ENCODE measurements around the gene TUBA3E. TPM values are rescaled to one million over a fixed set of nuclear protein-coding genes. Genes with fewer than 3 reads are reported as not detected.
"Not testable (repeated sequence)": the region's sequence is repeated elsewhere in the genome, so short reads cannot be mapped to it uniquely, and the experiment has no call there.

Gene TUBA3E
- not detected for total RNA-seq

DNA sequence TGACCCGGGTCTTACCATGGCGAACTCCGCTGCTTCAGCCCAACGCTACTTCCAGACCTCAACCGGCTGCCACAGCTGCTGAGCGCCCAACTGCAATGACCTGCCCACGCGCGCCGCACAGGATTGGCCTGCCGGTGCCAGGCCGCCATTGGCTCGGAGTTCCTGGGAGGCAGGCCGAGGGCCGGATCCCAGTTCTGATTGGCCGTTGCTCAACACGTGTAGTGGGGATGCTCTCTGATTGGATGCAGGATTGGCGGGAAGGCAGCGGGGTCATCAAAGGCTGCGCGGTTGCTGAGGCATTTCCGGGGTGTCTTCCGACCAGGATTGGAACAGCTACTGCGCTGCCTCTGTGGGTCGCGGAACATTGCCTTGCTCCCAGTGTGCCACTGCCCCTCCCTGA lies at the start of gene TUBA3E:
TSS of gene TUBA3E (minus strand) at position 97 of the 400 bp plus-strand sequence. CDS start at position 18, 79 bp downstream.
- DNase-seq (no peak), ATAC-seq (no peak)
- no peaks in the 10 kb centered on the region for H3K27me3 Mint-ChIP-seq
- no peak within 1 kb of the TSS for H3K4me3 Mint-ChIP-seq
- ChIA-PET CTCF (no interaction called here), POLR2A (no interaction called here)
- H3K4me1 Mint-ChIP-seq = no peaks in the 10 kb centered on the region
- no peaks in the 10 kb centered on the region for H3K9me3 Mint-ChIP-seq (ENCODE audit: low read depth)
- H3K27ac Mint-ChIP-seq = no peak within 1 kb of the TSS
- H3K36me3 Mint-ChIP-seq (ENCODE audit: low read depth) = no peaks in the 10 kb centered on the region
- intact Hi-C loops (cut with DNase I, micrococcal nuclease) = no loop called here

DNA sequence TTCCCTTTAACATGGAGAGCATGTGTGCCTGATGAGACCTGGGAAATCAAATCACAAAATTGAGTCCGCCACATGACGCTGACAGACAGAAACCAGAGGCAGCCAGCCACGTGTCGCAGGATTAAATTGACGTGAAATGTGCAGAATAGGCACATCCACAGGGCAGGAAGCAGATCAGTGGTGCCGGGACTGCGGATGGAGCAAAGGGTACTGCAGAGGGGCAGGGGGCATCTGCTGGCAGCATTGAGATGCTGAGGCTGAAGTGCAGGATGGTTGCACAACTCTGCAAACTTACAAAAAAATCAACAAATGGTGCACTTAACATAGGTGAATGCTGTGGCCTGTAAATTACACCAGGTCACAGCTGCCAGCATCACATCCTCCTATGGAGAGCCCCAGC lies 48.2 kb upstream of the TUBA3E start:
- Mint-ChIP-seq H3K27me3 (peaks cover 19% of the 10 kb centered on the region), H3K4me3 (no peak overlapping the region), H3K36me3 (ENCODE audit: low read depth) (no peaks in the 10 kb centered on the region), H3K4me1 (no peaks in the 10 kb centered on the region), H3K27ac (no peak overlapping the region), H3K9me3 (ENCODE audit: low read depth) (no peaks in the 10 kb centered on the region)
- ChIA-PET CTCF (no interaction called here), POLR2A (no interaction called here)
- ATAC-seq = no peak
- DNase-seq = no peak
- intact Hi-C loops (cut with DNase I, micrococcal nuclease) = no loop called here

DNA sequence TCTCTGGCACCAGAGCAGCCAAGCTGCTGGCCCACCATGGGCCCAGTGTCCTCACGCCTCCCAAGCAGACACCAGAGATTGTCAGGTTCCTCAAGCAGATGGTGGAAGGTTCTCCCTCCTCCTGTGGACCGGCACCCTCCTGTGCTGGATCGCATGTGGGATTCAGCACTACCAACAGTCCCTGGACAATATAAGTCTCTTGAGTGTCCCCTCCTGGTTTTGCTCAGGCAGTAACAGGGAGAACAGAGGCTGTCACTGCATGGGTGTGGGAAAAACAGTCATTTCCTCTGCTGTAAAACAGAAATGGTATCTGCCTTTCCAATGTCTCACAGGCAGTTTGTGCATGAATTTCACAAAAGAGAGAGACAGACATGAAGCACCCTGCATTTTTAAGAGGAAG lies 47.7 kb upstream of the TUBA3E start:
- peaks cover 19% of the 10 kb centered on the region for H3K27me3 Mint-ChIP-seq
- ChIA-PET CTCF (no interaction called here), POLR2A (no interaction called here)
- H3K4me3 Mint-ChIP-seq = no peak overlapping the region
- H3K27ac Mint-ChIP-seq = no peak overlapping the region
- intact Hi-C loops (cut with DNase I, micrococcal nuclease) = no loop called here
- DNase-seq (no peak), ATAC-seq (no peak)
- no peaks in the 10 kb centered on the region for H3K4me1 Mint-ChIP-seq
- H3K9me3 Mint-ChIP-seq (ENCODE audit: low read depth) = no peaks in the 10 kb centered on the region
- H3K36me3 Mint-ChIP-seq (ENCODE audit: low read depth) = no peaks in the 10 kb centered on the region

DNA sequence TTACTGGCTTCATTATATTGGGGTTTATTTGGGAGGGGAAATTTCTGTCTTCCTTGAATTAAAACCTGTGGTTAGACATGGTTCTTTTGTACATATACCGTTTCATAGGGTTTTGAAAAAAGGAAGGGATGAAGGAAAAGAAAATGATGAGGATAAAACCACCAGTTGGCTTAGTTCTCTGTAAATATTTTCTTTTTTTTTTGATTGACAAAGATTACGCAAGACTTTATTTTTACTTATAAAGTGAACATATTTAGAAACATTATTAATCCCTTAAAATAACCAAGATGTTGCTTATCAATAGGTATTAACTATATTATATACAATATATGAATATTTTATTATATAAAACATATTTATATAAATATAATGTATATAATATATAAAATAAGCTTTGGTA lies 45.1 kb upstream of the TUBA3E start:
- H3K4me3 Mint-ChIP-seq = no peak overlapping the region

DNA sequence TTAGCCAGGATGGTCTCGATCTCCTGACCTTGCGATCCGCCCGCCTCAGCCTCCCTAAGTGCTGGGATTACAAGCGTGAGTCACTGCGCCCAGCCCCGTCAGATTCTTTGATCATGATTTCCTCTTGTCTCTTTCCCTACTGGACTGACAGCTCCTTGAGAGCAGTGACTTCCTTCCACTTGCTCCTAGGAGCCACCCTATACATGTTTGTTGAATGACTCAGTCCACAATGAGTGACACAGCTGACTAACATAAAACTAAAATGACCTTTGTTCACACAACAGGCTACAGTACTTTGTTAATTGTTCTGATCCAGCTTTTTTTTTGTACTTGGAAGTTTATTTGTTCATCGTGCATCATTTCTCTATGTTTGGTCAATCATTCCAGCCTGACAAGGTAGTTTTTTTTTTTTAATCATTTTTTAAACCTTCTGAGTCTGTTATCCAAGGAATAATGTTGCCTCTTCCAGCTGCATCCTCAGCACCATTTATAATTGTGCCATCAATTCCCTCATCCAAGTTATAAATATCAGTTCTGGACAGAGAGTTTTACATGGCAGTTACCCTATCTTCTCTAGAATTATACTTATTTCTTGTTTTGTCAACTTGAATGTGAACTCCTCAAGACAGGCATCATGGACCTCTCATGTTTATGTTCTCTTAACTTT lies 42.9 kb upstream of the TUBA3E start:
- ATAC-seq (no peak), DNase-seq (no peak)
- peaks cover 6% of the 10 kb centered on the region for H3K27me3 Mint-ChIP-seq
- intact Hi-C loops (cut with DNase I, micrococcal nuclease) = no loop called here
- POLR2A ChIA-PET = no interaction called here
- no peaks in the 10 kb centered on the region for H3K4me1 Mint-ChIP-seq
- no peak overlapping the region for H3K27ac Mint-ChIP-seq
- no peak overlapping the region for H3K4me3 Mint-ChIP-seq
- H3K36me3 Mint-ChIP-seq (ENCODE audit: low read depth) = no peaks in the 10 kb centered on the region
- no peaks in the 10 kb centered on the region for H3K9me3 Mint-ChIP-seq (ENCODE audit: low read depth)
- CTCF ChIA-PET = interaction anchor here (0.6 kb wide), 1 partner anchor 863 kb away, joined by 3 read pairs; no protein-coding TSS in a partner anchor

More for the DNA sequence above, 45.1 kb upstream of the TUBA3E start:
- DNase-seq (no peak), ATAC-seq (no peak)
- ChIA-PET POLR2A (no interaction called here), CTCF (no interaction called here)
- H3K27me3 Mint-ChIP-seq = peaks cover 11% of the 10 kb centered on the region
- no peaks in the 10 kb centered on the region for H3K4me1 Mint-ChIP-seq
- no peaks in the 10 kb centered on the region for H3K9me3 Mint-ChIP-seq (ENCODE audit: low read depth)
- H3K36me3 Mint-ChIP-seq (ENCODE audit: low read depth) = no peaks in the 10 kb centered on the region
- H3K27ac Mint-ChIP-seq = no peak overlapping the region
- intact Hi-C loops (cut with DNase I, micrococcal nuclease) = no loop called here

DNA sequence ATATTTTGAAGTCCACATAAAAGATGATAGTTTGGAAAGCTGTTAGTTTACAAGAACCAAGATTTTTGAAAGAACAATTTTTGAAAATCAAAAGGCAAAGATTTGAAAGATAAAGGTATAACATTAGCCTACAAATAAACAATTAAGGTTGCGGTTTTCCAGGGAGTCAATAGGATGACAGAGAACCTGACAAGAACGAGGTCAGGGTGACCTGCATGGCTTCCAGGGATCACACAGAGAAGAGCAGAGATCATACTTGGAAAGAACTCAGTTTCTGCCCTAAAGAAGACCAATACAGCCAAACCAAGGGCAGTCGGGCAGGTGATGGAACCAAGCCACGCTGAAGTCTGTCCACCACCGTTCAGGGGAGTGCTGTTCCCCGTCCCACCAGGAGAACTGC lies 41.3 kb upstream of the TUBA3E start:
- H3K27ac Mint-ChIP-seq; H3K36me3 Mint-ChIP-seq (ENCODE audit: low read depth); H3K4me1 Mint-ChIP-seq; POLR2A ChIA-PET; DNase-seq; intact Hi-C loops (cut with DNase I, micrococcal nuclease); H3K4me3 Mint-ChIP-seq; H3K9me3 Mint-ChIP-seq (ENCODE audit: low read depth); H3K27me3 Mint-ChIP-seq; ATAC-seq: not testable (repeated sequence)
- CTCF ChIA-PET = interaction anchor here (0.6 kb wide), 1 partner anchor 25 kb away, joined by 3 read pairs; no protein-coding TSS in a partner anchor

DNA sequence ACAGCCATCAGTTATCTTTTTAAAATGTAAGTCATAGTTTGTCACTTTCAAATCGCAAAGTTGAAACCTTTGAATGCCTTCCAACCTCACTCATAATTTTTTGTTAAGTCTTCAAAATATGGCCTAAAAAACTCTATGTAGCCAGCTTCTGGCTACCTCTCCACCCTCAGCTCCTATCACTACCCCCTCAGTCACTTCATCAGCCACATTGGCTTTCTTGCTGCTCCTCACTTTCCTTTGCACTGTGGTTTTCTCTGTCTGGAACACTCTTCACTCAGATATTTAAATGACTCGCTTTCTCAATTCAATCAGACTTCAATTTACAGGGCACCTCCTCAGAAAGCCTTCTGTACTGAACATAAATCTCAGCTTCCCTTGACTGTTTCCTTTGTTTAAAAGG lies 34.8 kb upstream of the TUBA3E start:
- intact Hi-C loops (cut with DNase I, micrococcal nuclease); ATAC-seq; CTCF ChIA-PET; H3K9me3 Mint-ChIP-seq (ENCODE audit: low read depth); H3K4me1 Mint-ChIP-seq; H3K27ac Mint-ChIP-seq; H3K36me3 Mint-ChIP-seq (ENCODE audit: low read depth); H3K27me3 Mint-ChIP-seq; POLR2A ChIA-PET; H3K4me3 Mint-ChIP-seq; DNase-seq: not testable (repeated sequence)

DNA sequence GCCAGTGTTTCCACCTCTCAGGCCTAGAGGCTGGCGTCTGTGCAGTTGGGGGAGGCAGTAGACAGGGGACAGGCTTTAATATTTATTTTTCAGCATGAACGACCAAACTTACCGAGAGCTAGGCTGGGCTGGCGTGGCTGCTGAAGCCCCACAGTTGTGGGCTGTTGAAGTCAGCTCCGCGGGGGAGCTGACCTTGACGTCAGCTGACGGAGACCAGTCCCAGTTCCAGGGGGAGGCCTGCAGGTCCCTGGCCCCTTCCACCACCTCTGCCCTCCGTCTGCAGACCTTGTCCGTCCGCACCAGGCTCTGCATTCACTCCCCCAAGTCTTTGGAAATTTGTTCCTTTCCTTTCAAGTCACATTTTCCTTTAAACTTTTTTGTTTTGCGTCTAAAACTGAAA lies 33.4 kb upstream of the TUBA3E start:
- no peak for ATAC-seq
- Mint-ChIP-seq H3K27ac (no peak overlapping the region), H3K4me1 (no peaks in the 10 kb centered on the region), H3K36me3 (ENCODE audit: low read depth) (no peaks in the 10 kb centered on the region), H3K4me3 (no peak overlapping the region), H3K9me3 (ENCODE audit: low read depth) (no peaks in the 10 kb centered on the region), H3K27me3 (peaks cover 5% of the 10 kb centered on the region)
- CTCF ChIA-PET = interaction anchor here (0.6 kb wide), 1 partner anchor 1182 kb away, joined by 3 read pairs; no protein-coding TSS in a partner anchor
- POLR2A ChIA-PET = no interaction called here
- DNase-seq = no peak
- intact Hi-C loops (cut with DNase I, micrococcal nuclease) = no loop called here

DNA sequence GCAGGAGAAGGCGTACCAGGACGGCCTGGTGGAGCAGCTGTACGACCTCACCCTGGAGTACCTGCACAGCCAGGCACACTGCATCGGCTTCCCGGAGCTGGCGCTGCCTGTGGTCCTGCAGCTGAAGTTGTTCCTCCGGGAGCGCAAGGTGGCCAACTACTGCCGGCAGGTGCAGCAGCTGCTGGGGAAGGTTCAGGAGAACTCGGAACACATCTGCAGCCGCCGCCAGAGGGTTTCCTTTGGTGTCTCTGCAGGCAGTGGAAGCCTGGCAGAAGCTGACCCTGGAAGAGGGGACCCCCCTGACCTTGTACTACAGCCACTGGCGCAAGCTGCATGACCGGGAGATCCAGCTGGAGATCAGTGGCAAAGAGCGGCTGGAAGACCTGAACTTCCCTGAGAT lies 32.7 kb upstream of the TUBA3E start:
- POLR2A ChIA-PET; ATAC-seq; DNase-seq; H3K4me1 Mint-ChIP-seq; H3K9me3 Mint-ChIP-seq (ENCODE audit: low read depth); intact Hi-C loops (cut with DNase I, micrococcal nuclease); H3K27ac Mint-ChIP-seq; H3K27me3 Mint-ChIP-seq; H3K4me3 Mint-ChIP-seq; H3K36me3 Mint-ChIP-seq (ENCODE audit: low read depth): not testable (repeated sequence)
- CTCF ChIA-PET = interaction anchor here (0.6 kb wide), 1 partner anchor 1183 kb away, joined by 3 read pairs; no protein-coding TSS in a partner anchor

DNA sequence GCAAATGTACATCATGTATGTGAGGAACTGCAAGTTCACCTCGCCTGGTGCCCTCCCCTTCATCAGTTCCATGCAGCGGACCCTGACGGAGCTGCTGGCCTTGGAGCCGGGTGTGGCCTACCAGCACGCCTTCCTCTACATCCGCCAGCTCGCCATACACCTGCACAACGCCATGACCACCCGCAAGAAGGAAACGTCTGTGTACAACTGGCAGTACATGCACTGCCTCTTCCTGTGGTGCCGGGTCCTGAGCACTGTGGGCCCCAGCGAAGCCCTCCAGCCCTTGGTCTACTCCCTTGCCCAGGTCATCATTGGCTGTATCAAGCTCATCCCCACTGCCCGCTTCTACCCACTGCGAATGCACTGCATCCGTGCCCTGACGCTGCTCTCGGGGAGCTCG lies 32.1 kb upstream of the TUBA3E start:
- POLR2A ChIA-PET; H3K9me3 Mint-ChIP-seq (ENCODE audit: low read depth); CTCF ChIA-PET; H3K4me1 Mint-ChIP-seq; H3K27ac Mint-ChIP-seq; ATAC-seq; intact Hi-C loops (cut with DNase I, micrococcal nuclease); H3K36me3 Mint-ChIP-seq (ENCODE audit: low read depth); DNase-seq; H3K27me3 Mint-ChIP-seq; H3K4me3 Mint-ChIP-seq: not testable (repeated sequence)

DNA sequence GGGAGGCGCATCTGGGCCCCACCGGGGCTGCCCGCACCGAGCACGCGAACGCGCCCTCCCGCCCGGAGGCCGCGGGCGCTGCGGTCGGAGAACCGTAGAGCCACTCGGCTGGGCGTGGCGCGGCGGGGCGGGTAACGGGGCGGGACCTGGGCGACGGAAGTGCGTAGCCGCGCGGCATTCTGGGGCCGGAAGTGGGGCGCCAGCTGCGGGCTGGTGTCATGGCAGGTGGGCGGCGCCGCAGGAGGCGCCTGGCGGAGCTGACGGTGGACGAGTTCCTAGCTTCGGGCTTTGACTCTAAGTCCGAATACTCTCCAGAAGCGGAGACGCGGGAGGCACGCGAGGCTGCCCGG lies 30.9 kb upstream of the TUBA3E start:
- H3K4me3 Mint-ChIP-seq; H3K9me3 Mint-ChIP-seq (ENCODE audit: low read depth); H3K4me1 Mint-ChIP-seq; H3K27me3 Mint-ChIP-seq; CTCF ChIA-PET; H3K27ac Mint-ChIP-seq; intact Hi-C loops (cut with DNase I, micrococcal nuclease); H3K36me3 Mint-ChIP-seq (ENCODE audit: low read depth): not testable (repeated sequence)
- ATAC-seq (peak; percentile 63), DNase-seq (peak; percentile 59)
- POLR2A ChIA-PET = interaction anchor here (0.5 kb wide), 1 partner anchor 44 kb away, joined by 3 read pairs; no protein-coding TSS in a partner anchor

DNA sequence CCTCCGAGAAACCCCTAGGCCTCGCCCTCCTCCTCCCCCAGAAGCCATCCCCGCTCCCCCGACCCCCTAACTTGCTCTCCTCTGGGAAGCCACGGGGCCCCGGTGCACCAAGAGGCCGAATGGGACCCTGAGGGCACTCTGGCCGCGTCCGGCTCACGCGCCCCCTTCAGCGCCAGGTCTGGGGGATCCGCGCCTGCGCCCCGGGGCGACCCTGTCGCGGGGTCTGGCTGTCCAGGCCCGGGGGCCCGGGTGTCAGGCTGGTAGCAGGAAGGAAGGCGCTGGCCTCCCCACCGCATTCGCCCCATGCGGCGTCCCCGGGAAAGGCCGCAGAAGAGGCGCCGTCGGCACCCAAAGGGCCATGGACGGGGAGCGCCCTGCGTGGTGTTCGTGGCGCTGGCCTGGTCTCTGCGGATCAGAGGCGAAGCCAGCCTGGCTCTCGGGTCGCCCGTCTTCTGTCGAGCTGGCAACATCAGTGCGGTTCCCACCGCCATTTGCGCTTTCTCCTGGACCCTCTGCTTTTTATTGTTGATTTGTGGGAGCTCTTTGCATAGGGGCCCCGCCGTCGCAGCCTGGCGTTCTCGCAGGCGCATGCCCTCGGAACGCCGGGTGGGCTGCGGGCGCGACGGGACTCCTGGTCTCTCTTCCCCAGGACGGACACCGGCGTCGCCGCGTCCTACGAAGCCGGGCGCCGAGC lies 30.4 kb upstream of the TUBA3E start:
- H3K4me1 Mint-ChIP-seq; CTCF ChIA-PET; H3K9me3 Mint-ChIP-seq (ENCODE audit: low read depth); DNase-seq; POLR2A ChIA-PET; H3K36me3 Mint-ChIP-seq (ENCODE audit: low read depth); intact Hi-C loops (cut with DNase I, micrococcal nuclease); H3K27ac Mint-ChIP-seq; H3K27me3 Mint-ChIP-seq; H3K4me3 Mint-ChIP-seq; ATAC-seq: not testable (repeated sequence)
